Measurements from ENCODE around the gene CARMIL1.

Gene CARMIL1

GRCh38 chr6:25399885-25400284, 120.7 kb downstream of the CARMIL1 start:
- DNase-seq (ENCODE audit: insufficient read length, low spot score) (no peak), FAIRE-seq (no peak)

- FAIRE-seq: no peak
- no peak for DNase-seq (ENCODE audit: insufficient read length, low spot score)
Measured at GRCh38 chr6:25401711-25402110, 122.5 kb downstream of the CARMIL1 start.

- FAIRE-seq (no peak), DNase-seq (ENCODE audit: insufficient read length, low spot score) (no peak)
Measured at GRCh38 chr6:25402125-25402524, 123.0 kb downstream of the CARMIL1 start.

GRCh38 chr6:25403150-25403549, 124.0 kb downstream of the CARMIL1 start:
- DNase-seq (ENCODE audit: insufficient read length, low spot score) (no peak), FAIRE-seq (no peak)

GRCh38 chr6:25404091-25404490, 124.9 kb downstream of the CARMIL1 start:
- no peak for FAIRE-seq

GRCh38 chr6:25404693-25405169, 125.6 kb downstream of the CARMIL1 start:
- DNase-seq (ENCODE audit: insufficient read length, low spot score) (no peak), FAIRE-seq (no peak)

More at GRCh38 chr6:25404091-25404490, 124.9 kb downstream of the CARMIL1 start:
- DNase-seq (ENCODE audit: insufficient read length, low spot score): no peak

- no peak for FAIRE-seq
- no peak for DNase-seq (ENCODE audit: insufficient read length, low spot score)
Measured at GRCh38 chr6:25405442-25405841, 126.3 kb downstream of the CARMIL1 start.

GRCh38 chr6:25407431-25407830, 128.3 kb downstream of the CARMIL1 start:
- no peak for DNase-seq (ENCODE audit: insufficient read length, low spot score)
- FAIRE-seq: no peak

- FAIRE-seq (no peak), DNase-seq (ENCODE audit: insufficient read length, low spot score) (no peak)
Measured at GRCh38 chr6:25410102-25410501, 130.9 kb downstream of the CARMIL1 start.

GRCh38 chr6:25411316-25411950, 132.3 kb downstream of the CARMIL1 start:
- DNase-seq (ENCODE audit: insufficient read length, low spot score): no peak
- peak; percentile 62 for FAIRE-seq

- DNase-seq (ENCODE audit: insufficient read length, low spot score): no peak
- FAIRE-seq: no peak
Measured at GRCh38 chr6:25413207-25413905, 134.2 kb downstream of the CARMIL1 start.

GRCh38 chr6:25414168-25414567, 135.0 kb downstream of the CARMIL1 start:
- DNase-seq (ENCODE audit: insufficient read length, low spot score) (no peak), FAIRE-seq (no peak)

- no peak for FAIRE-seq
- DNase-seq (ENCODE audit: insufficient read length, low spot score): no peak
Measured at GRCh38 chr6:25414755-25415154, 135.6 kb downstream of the CARMIL1 start.

GRCh38 chr6:25415274-25415673, 136.1 kb downstream of the CARMIL1 start:
- FAIRE-seq: no peak

GRCh38 chr6:25415701-25416100, 136.5 kb downstream of the CARMIL1 start:
- FAIRE-seq: peak; percentile 4
- no peak for DNase-seq (ENCODE audit: insufficient read length, low spot score)

More at GRCh38 chr6:25415274-25415673, 136.1 kb downstream of the CARMIL1 start:
- no peak for DNase-seq (ENCODE audit: insufficient read length, low spot score)

GRCh38 chr6:25417046-25417605, 138.0 kb downstream of the CARMIL1 start:
- FAIRE-seq: no peak
- no peak for DNase-seq (ENCODE audit: insufficient read length, low spot score)

GRCh38 chr6:25418454-25419052, 139.4 kb downstream of the CARMIL1 start:
- FAIRE-seq: no peak
- DNase-seq (ENCODE audit: insufficient read length, low spot score): peak; percentile 26

GRCh38 chr6:25419879-25420278, 140.7 kb downstream of the CARMIL1 start:
- DNase-seq (ENCODE audit: insufficient read length, low spot score) (no peak), FAIRE-seq (peak; percentile 67)

GRCh38 chr6:25423358-25423757, 144.2 kb downstream of the CARMIL1 start:
- FAIRE-seq: no peak

GRCh38 chr6:25424303-25424702, 145.1 kb downstream of the CARMIL1 start:
- no peak for DNase-seq (ENCODE audit: insufficient read length, low spot score)
- FAIRE-seq: peak; percentile 23

More at GRCh38 chr6:25423358-25423757, 144.2 kb downstream of the CARMIL1 start:
- DNase-seq (ENCODE audit: insufficient read length, low spot score): no peak

GRCh38 chr6:25427549-25427948, 148.4 kb downstream of the CARMIL1 start:
- DNase-seq (ENCODE audit: insufficient read length, low spot score): no peak
- no peak for FAIRE-seq

All from HTR-8/SVneo (cell line).